Right lobe of liver (tissue), 4 donors: ENCODE measurements around the gene ELF3.

Experiments used
- POLR2A ChIP-seq: fragments of 450-650 bp; IDR thresholded peaks from one replicate; pipeline ENCODE4 v1.6.1; 2017; ENCODE audit warnings: antibody characterized with exemption, mild to moderate bottlenecking
- TF ChIP-seq, protein P1 (sequence below), 4 donors: fragments of 200-600 bp in 3 of 4; fragments of 450-650 bp in 1 of 4; IDR thresholded peaks; one replicate each; pipeline versions ENCODE4 v1.5.1 to v1.8.0; 2016 to 2022; ENCODE audit warnings: antibody characterized with exemption in 4 of 4, mild to moderate bottlenecking in 2 of 4
- donor health status: DM: no; HTN: no; CAD: no.
- donor health status: DM: no; HTN: no; CAD: no.
- donor health status: DM: no; HTN: yes; CAD: no.

DNA sequence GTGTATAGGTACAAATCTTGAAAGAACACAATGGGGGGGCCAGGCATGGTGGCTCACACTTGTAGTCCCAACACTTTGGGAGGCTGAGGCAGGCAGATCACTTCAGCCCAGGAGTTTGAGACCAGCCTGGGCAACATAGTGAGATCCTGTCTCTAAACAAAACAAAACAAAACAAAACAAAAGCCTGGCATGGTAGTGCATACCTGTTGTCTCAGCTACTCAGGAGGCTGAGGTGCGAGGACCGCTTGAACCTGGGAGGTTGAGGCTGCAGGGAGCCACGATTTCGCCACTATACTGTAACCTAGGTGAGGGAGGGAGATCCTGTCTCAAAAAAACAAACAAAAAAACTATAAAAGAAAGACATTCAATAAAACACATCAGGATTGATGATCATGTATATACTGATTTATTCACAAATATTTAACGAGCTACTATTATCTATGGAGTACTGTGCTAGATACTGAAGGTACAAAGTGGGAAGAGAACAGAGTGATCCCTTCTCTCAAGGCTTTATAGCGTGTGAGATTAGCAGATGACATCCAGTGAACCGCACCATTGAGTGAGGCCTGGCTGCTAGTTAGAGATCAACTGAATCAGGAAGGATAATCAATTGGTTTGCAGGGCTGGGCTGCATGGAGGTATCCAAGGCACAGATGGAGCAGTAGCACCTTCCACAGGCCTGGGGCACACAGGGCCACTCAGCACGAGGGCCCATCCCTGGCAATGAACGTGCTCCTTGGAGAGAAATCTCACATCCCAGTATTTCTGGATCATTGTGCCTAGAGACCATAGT lies 26.4 kb downstream of the ELF3 start:
- TF ChIP-seq POLR2A: no peak
- TF ChIP-seq, protein P1, sequence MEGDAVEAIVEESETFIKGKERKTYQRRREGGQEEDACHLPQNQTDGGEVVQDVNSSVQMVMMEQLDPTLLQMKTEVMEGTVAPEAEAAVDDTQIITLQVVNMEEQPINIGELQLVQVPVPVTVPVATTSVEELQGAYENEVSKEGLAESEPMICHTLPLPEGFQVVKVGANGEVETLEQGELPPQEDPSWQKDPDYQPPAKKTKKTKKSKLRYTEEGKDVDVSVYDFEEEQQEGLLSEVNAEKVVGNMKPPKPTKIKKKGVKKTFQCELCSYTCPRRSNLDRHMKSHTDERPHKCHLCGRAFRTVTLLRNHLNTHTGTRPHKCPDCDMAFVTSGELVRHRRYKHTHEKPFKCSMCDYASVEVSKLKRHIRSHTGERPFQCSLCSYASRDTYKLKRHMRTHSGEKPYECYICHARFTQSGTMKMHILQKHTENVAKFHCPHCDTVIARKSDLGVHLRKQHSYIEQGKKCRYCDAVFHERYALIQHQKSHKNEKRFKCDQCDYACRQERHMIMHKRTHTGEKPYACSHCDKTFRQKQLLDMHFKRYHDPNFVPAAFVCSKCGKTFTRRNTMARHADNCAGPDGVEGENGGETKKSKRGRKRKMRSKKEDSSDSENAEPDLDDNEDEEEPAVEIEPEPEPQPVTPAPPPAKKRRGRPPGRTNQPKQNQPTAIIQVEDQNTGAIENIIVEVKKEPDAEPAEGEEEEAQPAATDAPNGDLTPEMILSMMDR (IDR thresholded peaks at IDR 0.05): no peak
